Measurements from ENCODE around the gene SYNRG. TPM values are rescaled to one million over a fixed set of nuclear protein-coding genes. Genes with fewer than 3 reads are reported as not detected.
A peak's percentile ranks its signal among the peaks of the same experiment; 100 is the strongest.

SYNRG gene
- total and polyA plus RNA-seq, 5 donors from 2014 or later = 72.0 to 118 (median 74.5) TPM

DNA sequence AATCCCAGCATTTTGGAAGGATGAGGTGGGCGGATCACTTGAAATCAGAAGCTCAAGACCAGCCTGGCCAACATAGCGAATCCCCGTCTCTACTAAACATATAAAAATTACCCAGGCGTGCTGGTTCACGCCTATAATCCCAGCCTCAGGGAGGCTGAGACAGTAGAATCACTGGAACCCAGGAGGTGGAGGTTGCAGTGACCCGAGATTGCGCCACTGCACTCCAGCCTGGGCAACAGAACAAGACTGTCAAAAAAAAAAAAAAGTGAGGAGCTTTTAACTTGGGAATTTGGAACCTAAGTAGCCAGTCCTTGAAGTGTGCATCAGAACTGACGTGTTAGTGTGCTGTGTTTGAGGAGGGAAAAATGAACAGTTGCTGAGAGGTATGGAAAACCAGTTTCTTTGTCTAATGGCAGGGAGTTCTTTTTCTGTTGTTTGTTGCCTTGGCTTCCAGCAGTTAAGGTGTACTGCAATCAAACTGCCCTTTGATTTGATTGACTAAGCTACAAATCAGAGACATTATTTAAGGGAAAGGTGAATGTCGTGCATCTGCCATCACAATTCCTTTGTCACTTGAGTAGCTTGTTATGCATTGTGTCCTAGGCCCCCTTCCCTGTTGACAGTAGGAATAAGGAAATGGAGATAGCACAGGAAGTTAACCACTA, 128.1 kb downstream of the SYNRG start:
- Histone ChIP-seq H3K4me3 (ENCODE audit: low read depth, low read length) (no peak overlapping the region), H3K4me1 (ENCODE audit: control insufficient read depth, insufficient read depth, low read length, poor library complexity, severe bottlenecking) (no peaks in the 10 kb centered on the region), H3K36me3 (ENCODE audit: control insufficient read depth, insufficient read depth, low read length) (peaks cover 27% of the 10 kb centered on the region), H3K27ac (ENCODE audit: insufficient read depth, low read length, poor library complexity, severe bottlenecking) (no peak overlapping the region), H3K27me3 (ENCODE audit: control insufficient read depth, insufficient read depth, low read length) (no peaks in the 10 kb centered on the region), H3K9me3 (ENCODE audit: control insufficient read depth in 2 of 2, low read length in 2 of 2) (no peaks in the 10 kb centered on the region)
- ATAC-seq (ENCODE audit: low read depth in 2 of 2) (no peak), DNase-seq (no peak)
- no peaks in the 10 kb centered on the region for H3K27me3 Mint-ChIP-seq
- H3K27ac Mint-ChIP-seq = no peak overlapping the region
- H3K4me3 Mint-ChIP-seq = no peak overlapping the region
- peaks cover 0 to 5% (median 0%) of the 10 kb centered on the region in 4 donors for H3K4me1 Mint-ChIP-seq
- peaks cover 20% of the 10 kb centered on the region for H3K36me3 Mint-ChIP-seq
- H3K9me3 Mint-ChIP-seq = no peaks in the 10 kb centered on the region

DNA sequence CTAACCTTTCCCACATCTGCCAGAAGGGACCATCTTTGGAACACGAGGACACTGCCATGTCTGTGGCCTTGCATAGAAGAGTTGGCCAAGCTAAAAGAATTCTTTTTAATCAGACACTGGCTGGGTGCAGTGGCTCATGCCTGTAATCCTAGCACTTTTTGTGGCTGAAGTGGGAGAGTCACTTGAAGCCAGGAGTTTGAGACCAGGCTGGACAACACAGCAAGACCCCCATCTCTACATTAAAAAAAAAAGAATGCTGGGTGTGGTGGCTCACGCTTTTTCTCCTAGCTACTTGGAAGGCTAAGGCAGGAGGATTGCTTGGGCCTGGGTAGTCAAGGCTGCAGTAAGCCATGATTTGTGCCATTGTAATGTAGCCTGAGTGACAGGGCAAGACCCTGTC, 128.8 kb downstream of the SYNRG start:
- no peaks in the 10 kb centered on the region for H3K9me3 Mint-ChIP-seq
- no peaks in the 10 kb centered on the region for H3K4me1 ChIP-seq (ENCODE audit: control insufficient read depth, insufficient read depth, low read length, poor library complexity, severe bottlenecking)
- no peaks in the 10 kb centered on the region for H3K27me3 ChIP-seq (ENCODE audit: control insufficient read depth, insufficient read depth, low read length)
- H3K36me3 ChIP-seq (ENCODE audit: control insufficient read depth, insufficient read depth, low read length) = peaks cover 33% of the 10 kb centered on the region
- no peaks in the 10 kb centered on the region for H3K9me3 ChIP-seq (ENCODE audit: control insufficient read depth in 2 of 2, low read length in 2 of 2)
- no peak for ATAC-seq (ENCODE audit: low read depth in 2 of 2)
- H3K27ac Mint-ChIP-seq = no peak overlapping the region
- no peak overlapping the region for H3K4me3 Mint-ChIP-seq
- peaks cover 0 to 5% (median 0%) of the 10 kb centered on the region in 4 donors for H3K4me1 Mint-ChIP-seq
- no peak overlapping the region for H3K4me3 ChIP-seq (ENCODE audit: low read depth, low read length)
- no peak overlapping the region for H3K27ac ChIP-seq (ENCODE audit: insufficient read depth, low read length, poor library complexity, severe bottlenecking)
- DNase-seq = no peak
- H3K36me3 Mint-ChIP-seq = peaks cover 25% of the 10 kb centered on the region
- H3K27me3 Mint-ChIP-seq = no peaks in the 10 kb centered on the region

DNA sequence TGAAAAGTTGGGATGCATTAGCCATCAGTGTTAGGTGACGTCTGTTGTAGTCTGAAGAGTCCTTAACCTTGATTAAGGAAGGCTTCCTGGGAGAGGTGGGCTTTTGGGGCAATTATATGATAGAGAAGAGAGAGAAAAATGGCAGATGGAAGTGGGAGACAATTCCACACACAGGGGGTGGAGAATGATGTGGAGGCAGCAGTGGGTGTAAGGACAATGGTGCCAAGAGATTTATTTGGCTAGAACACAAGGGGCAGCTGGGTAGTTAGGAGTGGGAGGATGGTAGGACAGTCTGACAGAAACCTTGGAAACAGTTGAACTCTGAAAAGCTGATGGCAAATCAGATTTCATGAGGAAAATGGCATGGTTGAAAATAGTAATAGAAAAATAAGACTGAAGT, 130.2 kb downstream of the SYNRG start:
- H3K4me3 ChIP-seq (ENCODE audit: low read depth, low read length) = no peak overlapping the region
- peak overlapping the region in 1 of 3 donors; percentile 82 for H3K27ac Mint-ChIP-seq
- peaks cover 0 to 5% (median 0%) of the 10 kb centered on the region in 4 donors for H3K4me1 Mint-ChIP-seq
- H3K9me3 ChIP-seq (ENCODE audit: control insufficient read depth in 2 of 2, low read length in 2 of 2) = no peaks in the 10 kb centered on the region
- no peak overlapping the region for H3K4me3 Mint-ChIP-seq
- H3K36me3 Mint-ChIP-seq = peaks cover 25% of the 10 kb centered on the region
- H3K27me3 Mint-ChIP-seq = no peaks in the 10 kb centered on the region
- H3K4me1 ChIP-seq (ENCODE audit: control insufficient read depth, insufficient read depth, low read length, poor library complexity, severe bottlenecking) = no peaks in the 10 kb centered on the region
- DNase-seq = no peak
- no peak for ATAC-seq (ENCODE audit: low read depth in 2 of 2)
- H3K27ac ChIP-seq (ENCODE audit: insufficient read depth, low read length, poor library complexity, severe bottlenecking) = no peak overlapping the region
- H3K36me3 ChIP-seq (ENCODE audit: control insufficient read depth, insufficient read depth, low read length) = peaks cover 40% of the 10 kb centered on the region
- H3K9me3 Mint-ChIP-seq = no peaks in the 10 kb centered on the region
- no peaks in the 10 kb centered on the region for H3K27me3 ChIP-seq (ENCODE audit: control insufficient read depth, insufficient read depth, low read length)

DNA sequence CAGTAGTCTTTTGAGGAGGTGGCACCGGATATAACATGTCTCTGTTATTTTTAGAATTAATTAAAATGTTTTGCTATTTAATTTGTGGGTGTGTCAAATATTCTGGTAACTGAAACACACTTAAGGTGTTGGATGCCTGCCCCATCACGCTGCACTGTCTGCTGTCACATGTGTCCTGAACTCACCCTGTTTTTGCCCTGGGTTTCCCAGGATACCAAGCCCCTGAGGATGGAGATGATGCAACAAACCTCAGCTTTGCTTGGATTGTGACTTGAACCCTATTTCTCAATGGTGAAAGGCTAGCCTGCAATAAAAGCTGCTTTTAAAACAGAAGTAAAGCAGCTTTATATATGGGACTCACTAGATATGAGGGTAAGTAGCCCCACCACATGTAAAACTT, 131.0 kb downstream of the SYNRG start:
- H3K27me3 ChIP-seq (ENCODE audit: control insufficient read depth, insufficient read depth, low read length) = no peaks in the 10 kb centered on the region
- H3K9me3 ChIP-seq (ENCODE audit: control insufficient read depth in 2 of 2, low read length in 2 of 2) = no peaks in the 10 kb centered on the region
- Mint-ChIP-seq H3K4me1 (no peaks in the 10 kb centered on the region), H3K27me3 (no peaks in the 10 kb centered on the region), H3K36me3 (peaks cover 31% of the 10 kb centered on the region), H3K4me3 (no peak overlapping the region), H3K27ac (no peak overlapping the region), H3K9me3 (no peaks in the 10 kb centered on the region)
- no peak for ATAC-seq (ENCODE audit: low read depth in 2 of 2)
- H3K36me3 ChIP-seq (ENCODE audit: control insufficient read depth, insufficient read depth, low read length) = peaks cover 48% of the 10 kb centered on the region
- no peak overlapping the region for H3K27ac ChIP-seq (ENCODE audit: insufficient read depth, low read length, poor library complexity, severe bottlenecking)
- H3K4me1 ChIP-seq (ENCODE audit: control insufficient read depth, insufficient read depth, low read length, poor library complexity, severe bottlenecking) = no peaks in the 10 kb centered on the region
- DNase-seq = no peak
- no peak overlapping the region for H3K4me3 ChIP-seq (ENCODE audit: low read depth, low read length)

DNA sequence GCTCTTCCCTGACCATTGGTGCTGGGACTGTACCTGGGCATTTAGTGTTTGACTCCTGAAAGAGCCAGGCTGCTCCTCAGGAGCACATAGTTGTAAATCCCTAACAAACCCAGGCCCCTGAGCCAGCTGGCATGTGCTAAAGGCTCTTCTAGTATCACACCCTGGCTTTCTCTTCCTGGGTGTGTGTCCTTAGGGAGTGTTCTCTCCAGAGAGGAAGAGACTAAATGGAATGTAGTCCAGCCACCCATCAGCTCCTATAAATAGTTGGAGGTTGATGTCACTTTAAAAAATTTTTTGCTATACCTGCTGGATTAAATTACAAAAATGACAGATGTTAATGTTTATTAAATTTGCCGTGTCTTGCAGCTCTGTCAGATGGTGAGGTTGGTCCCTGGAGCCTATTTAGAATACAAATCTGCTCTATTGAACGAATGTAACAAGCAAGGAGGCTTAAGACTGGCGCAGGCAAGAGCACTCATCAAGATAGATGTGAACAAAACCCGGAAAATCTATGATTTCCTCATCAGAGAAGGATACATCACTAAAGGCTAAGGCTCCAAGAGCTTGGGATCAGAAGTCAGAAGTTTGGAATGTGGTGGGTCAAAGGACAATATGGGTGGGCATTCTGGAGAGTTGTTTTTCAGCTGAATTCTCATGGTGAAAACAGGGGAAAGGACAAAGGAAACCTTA, 132.6 kb downstream of the SYNRG start:
- peaks cover 40% of the 10 kb centered on the region for H3K36me3 Mint-ChIP-seq
- H3K27me3 Mint-ChIP-seq = no peaks in the 10 kb centered on the region
- no peaks in the 10 kb centered on the region for H3K4me1 ChIP-seq (ENCODE audit: control insufficient read depth, insufficient read depth, low read length, poor library complexity, severe bottlenecking)
- no peaks in the 10 kb centered on the region for H3K4me1 Mint-ChIP-seq
- no peak overlapping the region for H3K27ac ChIP-seq (ENCODE audit: insufficient read depth, low read length, poor library complexity, severe bottlenecking)
- no peak overlapping the region for H3K4me3 Mint-ChIP-seq
- ATAC-seq (ENCODE audit: low read depth in 2 of 2) (no peak), DNase-seq (no peak)
- no peak overlapping the region for H3K4me3 ChIP-seq (ENCODE audit: low read depth, low read length)
- H3K36me3 ChIP-seq (ENCODE audit: control insufficient read depth, insufficient read depth, low read length) = peaks cover 56% of the 10 kb centered on the region
- no peaks in the 10 kb centered on the region for H3K27me3 ChIP-seq (ENCODE audit: control insufficient read depth, insufficient read depth, low read length)
- H3K27ac Mint-ChIP-seq = no peak overlapping the region
- no peaks in the 10 kb centered on the region for H3K9me3 Mint-ChIP-seq
- H3K9me3 ChIP-seq (ENCODE audit: control insufficient read depth in 2 of 2, low read length in 2 of 2) = no peaks in the 10 kb centered on the region

DNA sequence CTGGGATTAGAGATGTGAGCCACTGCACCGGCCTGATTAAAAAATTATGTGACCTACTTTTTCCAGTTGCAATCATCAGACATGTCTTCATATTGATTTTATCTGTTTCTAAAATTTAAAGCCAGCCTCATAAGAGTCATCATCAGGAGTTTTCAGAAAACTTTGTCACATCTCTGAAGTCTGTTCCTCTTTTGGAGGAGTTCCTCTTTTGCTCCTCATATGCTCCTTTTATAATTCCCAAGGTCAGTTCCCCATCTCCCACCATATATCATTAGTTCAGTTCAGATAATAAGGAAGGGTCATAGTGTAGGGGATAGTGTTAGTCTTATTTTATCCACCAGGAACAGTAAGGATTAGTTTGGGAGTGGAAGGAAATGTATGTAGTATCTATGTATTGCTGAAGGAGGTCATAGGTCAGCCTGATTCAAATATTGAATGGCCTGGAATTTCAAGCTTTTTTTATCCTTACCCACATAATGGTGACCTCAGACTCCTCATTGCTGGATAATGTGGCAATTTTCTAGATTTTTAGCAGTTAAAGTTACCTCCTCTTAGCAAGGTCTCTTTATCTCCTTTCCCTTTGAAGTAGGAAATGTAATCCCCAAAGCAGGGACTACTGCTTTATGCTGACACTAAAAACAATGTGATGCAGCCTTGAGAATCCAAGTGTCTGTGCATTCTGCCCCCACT, 133.3 kb downstream of the SYNRG start:
- peak overlapping the region in 1 of 3 donors; percentile 50 for H3K27ac Mint-ChIP-seq
- Histone ChIP-seq H3K27me3 (ENCODE audit: control insufficient read depth, insufficient read depth, low read length) (no peaks in the 10 kb centered on the region), H3K4me1 (ENCODE audit: control insufficient read depth, insufficient read depth, low read length, poor library complexity, severe bottlenecking) (no peaks in the 10 kb centered on the region), H3K36me3 (ENCODE audit: control insufficient read depth, insufficient read depth, low read length) (peaks cover 63% of the 10 kb centered on the region), H3K27ac (ENCODE audit: insufficient read depth, low read length, poor library complexity, severe bottlenecking) (no peak overlapping the region), H3K4me3 (ENCODE audit: low read depth, low read length) (no peak overlapping the region), H3K9me3 (ENCODE audit: control insufficient read depth in 2 of 2, low read length in 2 of 2) (no peaks in the 10 kb centered on the region)
- no peaks in the 10 kb centered on the region for H3K9me3 Mint-ChIP-seq
- ATAC-seq (ENCODE audit: low read depth in 2 of 2) (no peak), DNase-seq (no peak)
- no peak overlapping the region for H3K4me3 Mint-ChIP-seq
- peaks cover 44% of the 10 kb centered on the region for H3K36me3 Mint-ChIP-seq
- no peaks in the 10 kb centered on the region for H3K4me1 Mint-ChIP-seq
- no peaks in the 10 kb centered on the region for H3K27me3 Mint-ChIP-seq

DNA sequence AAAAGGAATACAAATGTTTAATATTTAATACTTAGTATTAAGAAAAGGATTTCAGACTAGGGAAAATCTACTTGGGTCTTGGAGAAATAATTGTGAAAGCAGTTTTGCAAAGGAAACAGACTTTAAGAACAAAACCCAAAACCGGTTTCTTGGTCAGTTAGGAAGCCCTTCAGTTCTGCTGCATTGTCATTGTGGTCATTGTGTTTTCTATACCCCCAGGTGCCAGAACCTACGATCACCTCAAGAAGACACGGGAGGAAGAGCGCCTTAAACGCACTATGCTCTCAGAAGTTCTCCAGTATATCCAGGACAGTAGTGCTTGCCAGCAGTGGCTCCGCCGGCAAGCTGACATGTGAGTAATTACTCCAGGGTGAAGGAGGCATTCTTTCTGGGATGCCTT, 139.0 kb downstream of the SYNRG start:
- Mint-ChIP-seq H3K27ac (peak overlapping the region in 2 of 3 donors; percentile 68 to 92), H3K4me1 (peaks cover 0 to 2% (median 2%) of the 10 kb centered on the region in 4 donors), H3K27me3 (no peaks in the 10 kb centered on the region), H3K36me3 (peaks cover 43% of the 10 kb centered on the region), H3K9me3 (no peaks in the 10 kb centered on the region), H3K4me3 (no peak overlapping the region)
- no peak overlapping the region for H3K4me3 ChIP-seq (ENCODE audit: low read depth, low read length)
- no peaks in the 10 kb centered on the region for H3K4me1 ChIP-seq (ENCODE audit: control insufficient read depth, insufficient read depth, low read length, poor library complexity, severe bottlenecking)
- no peaks in the 10 kb centered on the region for H3K27me3 ChIP-seq (ENCODE audit: control insufficient read depth, insufficient read depth, low read length)
- H3K36me3 ChIP-seq (ENCODE audit: control insufficient read depth, insufficient read depth, low read length) = peaks cover 69% of the 10 kb centered on the region
- no peak for ATAC-seq (ENCODE audit: low read depth in 2 of 2)
- no peak overlapping the region for H3K27ac ChIP-seq (ENCODE audit: insufficient read depth, low read length, poor library complexity, severe bottlenecking)
- no peak for DNase-seq
- H3K9me3 ChIP-seq (ENCODE audit: control insufficient read depth in 2 of 2, low read length in 2 of 2) = no peaks in the 10 kb centered on the region
